ENCODE results near the gene ZMIZ2. TPM values are rescaled to one million over a fixed set of nuclear protein-coding genes. Genes with fewer than 3 reads are reported as not detected.
"Not testable (repeated sequence)": the region's sequence is repeated elsewhere in the genome, so short reads cannot be mapped to it uniquely, and the experiment has no call there.

Gene ZMIZ2
- total RNA-seq, 2 donors from 2014 or later: 27.1 to 42.8 TPM

GRCh38 chr7:44783407-44783806 lies 34.8 kb downstream of the ZMIZ2 start:
- TF ChIP-seq CTCF (IDR thresholded peaks at IDR 0.05) (no peak), POLR2A (IDR thresholded peaks at IDR 0.05) (no peak), POLR2AphosphoS5 (IDR thresholded peaks at IDR 0.05) (no peak)
- H3K4me3 ChIP-seq: no peak overlapping the region
- H3K4me1 ChIP-seq (replicated peaks): no peaks in the 10 kb centered on the region
- H3K27me3 ChIP-seq (replicated peaks; ENCODE audit: insufficient read depth): no peaks in the 10 kb centered on the region
- H3K36me3 ChIP-seq: no peaks in the 10 kb centered on the region
- no peak for DNase-seq (ENCODE audit: low spot score)
- no peak overlapping the region for H3K27ac ChIP-seq
- intact Hi-C loops (cut with DNase I): no loop called here
- no peaks in the 10 kb centered on the region for H3K9me3 ChIP-seq

DNA sequence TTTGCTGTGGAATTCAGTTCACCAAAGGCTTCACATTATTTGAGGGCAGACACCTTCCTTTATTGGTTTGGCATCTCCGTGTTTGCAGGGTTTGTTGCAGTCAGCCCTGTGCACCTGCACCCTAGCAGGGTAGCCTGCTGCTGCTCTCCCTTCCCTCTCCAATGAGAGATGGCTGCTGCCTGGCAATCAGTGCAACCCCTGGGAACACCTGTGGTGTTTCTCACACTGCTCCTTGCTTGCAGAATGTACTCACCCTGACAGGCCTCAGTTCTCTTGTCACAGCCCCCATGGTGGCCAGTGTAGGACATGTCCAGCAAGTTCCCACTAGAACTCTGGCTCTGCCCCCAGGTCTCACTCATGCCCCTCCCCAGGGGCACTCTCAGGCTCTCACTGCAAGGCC lies 35.7 kb downstream of the ZMIZ2 start:
- H3K4me3 ChIP-seq: no peak overlapping the region
- intact Hi-C loops (cut with DNase I): no loop called here
- TF ChIP-seq POLR2A (IDR thresholded peaks at IDR 0.05) (no peak), CTCF (IDR thresholded peaks at IDR 0.05) (no peak), POLR2AphosphoS5 (IDR thresholded peaks at IDR 0.05) (no peak)
- H3K27me3 ChIP-seq (replicated peaks; ENCODE audit: insufficient read depth): no peaks in the 10 kb centered on the region
- 40% methylated on average over 1 of the region's 1 CpG for WGBS
- H3K4me1 ChIP-seq (replicated peaks): no peaks in the 10 kb centered on the region
- no peak for DNase-seq (ENCODE audit: low spot score)
- no peaks in the 10 kb centered on the region for H3K36me3 ChIP-seq
- H3K27ac ChIP-seq: no peak overlapping the region
- H3K9me3 ChIP-seq: no peaks in the 10 kb centered on the region

DNA sequence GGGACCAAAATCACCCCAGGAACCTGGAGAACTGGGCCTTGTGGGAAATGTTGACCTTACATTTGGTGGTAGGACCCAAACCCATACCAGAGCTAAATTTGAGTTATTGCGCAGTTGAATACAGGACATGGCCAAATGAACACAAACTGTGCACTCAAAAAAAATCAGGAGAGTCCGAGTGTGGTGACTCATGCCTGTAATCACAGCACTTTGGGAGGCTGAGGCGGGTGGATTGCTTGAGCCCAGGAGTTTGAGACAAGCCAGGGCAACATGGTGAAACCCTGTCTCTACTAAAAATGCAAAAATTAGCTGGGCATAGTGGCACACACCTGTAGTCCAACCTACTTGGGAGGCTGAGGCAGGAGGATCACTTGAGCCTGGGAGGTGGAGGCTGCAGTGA lies 36.6 kb downstream of the ZMIZ2 start:
- H3K27me3 ChIP-seq (replicated peaks; ENCODE audit: insufficient read depth); DNase-seq (ENCODE audit: low spot score); H3K27ac ChIP-seq; H3K4me3 ChIP-seq; H3K4me1 ChIP-seq (replicated peaks); H3K36me3 ChIP-seq; intact Hi-C loops (cut with DNase I); H3K9me3 ChIP-seq: not testable (repeated sequence)
- 100% methylated on average over 3 of the region's 3 CpGs for WGBS

- Histone ChIP-seq H3K27me3 (replicated peaks; ENCODE audit: insufficient read depth) (no peaks in the 10 kb centered on the region), H3K36me3 (no peaks in the 10 kb centered on the region), H3K4me3 (no peak overlapping the region), H3K9me3 (no peaks in the 10 kb centered on the region), H3K4me1 (replicated peaks) (no peaks in the 10 kb centered on the region), H3K27ac (no peak overlapping the region)
- intact Hi-C loops (cut with DNase I): no loop called here
- no peak for TF ChIP-seq POLR2AphosphoS5 (IDR thresholded peaks at IDR 0.05)
- WGBS: 74% methylated on average over 4 of the region's 4 CpGs
- DNase-seq (ENCODE audit: low spot score): no peak
Measured at GRCh38 chr7:44787041-44787440, 38.4 kb downstream of the ZMIZ2 start.

DNA sequence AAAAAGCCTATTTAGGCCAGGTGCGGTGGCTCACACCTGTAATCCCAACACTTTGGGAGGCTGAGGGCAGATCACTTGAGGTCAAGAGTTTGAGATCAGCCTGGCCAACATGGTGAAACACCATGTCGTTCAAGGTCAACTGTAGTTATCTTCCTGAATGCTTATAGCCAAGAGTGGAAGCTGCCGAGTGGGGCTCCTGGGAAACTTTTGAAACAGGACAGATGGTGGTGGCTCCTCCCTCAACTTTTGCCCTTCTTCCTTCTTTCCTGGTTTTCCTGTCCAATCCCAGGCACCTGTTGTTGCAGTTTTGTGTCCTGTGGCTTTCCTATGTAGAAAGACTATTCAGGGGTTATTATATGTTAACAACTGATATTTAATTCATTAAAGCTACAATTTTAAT lies 39.1 kb downstream of the ZMIZ2 start:
- no peaks in the 10 kb centered on the region for H3K27me3 ChIP-seq (replicated peaks; ENCODE audit: insufficient read depth)
- TF ChIP-seq POLR2A (IDR thresholded peaks at IDR 0.05) (no peak), CTCF (IDR thresholded peaks at IDR 0.05) (no peak), POLR2AphosphoS5 (IDR thresholded peaks at IDR 0.05) (no peak)
- H3K4me3 ChIP-seq: no peak overlapping the region
- WGBS: 88% methylated on average over 3 of the region's 3 CpGs
- DNase-seq (ENCODE audit: low spot score): no peak
- no peak overlapping the region for H3K27ac ChIP-seq
- H3K36me3 ChIP-seq: no peaks in the 10 kb centered on the region
- no peaks in the 10 kb centered on the region for H3K9me3 ChIP-seq
- intact Hi-C loops (cut with DNase I): no loop called here
- no peaks in the 10 kb centered on the region for H3K4me1 ChIP-seq (replicated peaks)

DNA sequence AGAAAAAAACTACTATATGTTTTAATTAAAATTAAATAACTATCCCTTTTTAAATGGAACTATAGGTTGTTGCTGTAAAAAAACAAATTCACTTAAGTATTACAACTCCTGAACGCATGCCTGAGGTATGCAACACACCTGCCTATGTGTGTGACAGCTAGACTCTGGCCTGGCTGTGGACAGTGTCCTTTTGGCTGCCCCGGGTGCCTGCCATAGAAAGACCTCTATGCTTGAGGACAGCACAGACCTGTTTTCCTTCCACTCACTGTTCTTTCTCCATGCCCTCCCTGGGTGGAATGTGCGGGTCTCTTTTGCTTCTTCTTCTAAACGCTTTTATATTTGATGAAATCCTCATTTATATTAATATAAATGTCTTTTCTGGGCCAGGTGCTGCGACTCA lies 41.3 kb downstream of the ZMIZ2 start:
- Histone ChIP-seq H3K27me3 (replicated peaks; ENCODE audit: insufficient read depth) (no peaks in the 10 kb centered on the region), H3K9me3 (no peaks in the 10 kb centered on the region), H3K4me1 (replicated peaks) (no peaks in the 10 kb centered on the region), H3K36me3 (no peaks in the 10 kb centered on the region), H3K4me3 (no peak overlapping the region), H3K27ac (no peak overlapping the region)
- no peak for DNase-seq (ENCODE audit: low spot score)
- 72% methylated on average over 5 of the region's 5 CpGs for WGBS
- intact Hi-C loops (cut with DNase I): no loop called here
- no peak for TF ChIP-seq POLR2A (IDR thresholded peaks at IDR 0.05)
- TF ChIP-seq POLR2AphosphoS5 (IDR thresholded peaks at IDR 0.05): no peak
- TF ChIP-seq CTCF (IDR thresholded peaks at IDR 0.05): no peak

Data from prostate gland (tissue), 2 donors.